ENCODE results near the gene INSM1. TPM values are rescaled to one million over a fixed set of nuclear protein-coding genes. Genes with fewer than 3 reads are reported as not detected.
"Not testable (repeated sequence)": the region's sequence is repeated elsewhere in the genome, so short reads cannot be mapped to it uniquely, and the experiment has no call there.

The INSM1 gene, protein sequence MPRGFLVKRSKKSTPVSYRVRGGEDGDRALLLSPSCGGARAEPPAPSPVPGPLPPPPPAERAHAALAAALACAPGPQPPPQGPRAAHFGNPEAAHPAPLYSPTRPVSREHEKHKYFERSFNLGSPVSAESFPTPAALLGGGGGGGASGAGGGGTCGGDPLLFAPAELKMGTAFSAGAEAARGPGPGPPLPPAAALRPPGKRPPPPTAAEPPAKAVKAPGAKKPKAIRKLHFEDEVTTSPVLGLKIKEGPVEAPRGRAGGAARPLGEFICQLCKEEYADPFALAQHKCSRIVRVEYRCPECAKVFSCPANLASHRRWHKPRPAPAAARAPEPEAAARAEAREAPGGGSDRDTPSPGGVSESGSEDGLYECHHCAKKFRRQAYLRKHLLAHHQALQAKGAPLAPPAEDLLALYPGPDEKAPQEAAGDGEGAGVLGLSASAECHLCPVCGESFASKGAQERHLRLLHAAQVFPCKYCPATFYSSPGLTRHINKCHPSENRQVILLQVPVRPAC
- not detected for polyA plus RNA-seq (2013, experiment 1 of 2; ENCODE audit: insufficient read length)
- not detected for polyA plus RNA-seq (2013, experiment 2 of 2; ENCODE audit: insufficient read length)

DNA sequence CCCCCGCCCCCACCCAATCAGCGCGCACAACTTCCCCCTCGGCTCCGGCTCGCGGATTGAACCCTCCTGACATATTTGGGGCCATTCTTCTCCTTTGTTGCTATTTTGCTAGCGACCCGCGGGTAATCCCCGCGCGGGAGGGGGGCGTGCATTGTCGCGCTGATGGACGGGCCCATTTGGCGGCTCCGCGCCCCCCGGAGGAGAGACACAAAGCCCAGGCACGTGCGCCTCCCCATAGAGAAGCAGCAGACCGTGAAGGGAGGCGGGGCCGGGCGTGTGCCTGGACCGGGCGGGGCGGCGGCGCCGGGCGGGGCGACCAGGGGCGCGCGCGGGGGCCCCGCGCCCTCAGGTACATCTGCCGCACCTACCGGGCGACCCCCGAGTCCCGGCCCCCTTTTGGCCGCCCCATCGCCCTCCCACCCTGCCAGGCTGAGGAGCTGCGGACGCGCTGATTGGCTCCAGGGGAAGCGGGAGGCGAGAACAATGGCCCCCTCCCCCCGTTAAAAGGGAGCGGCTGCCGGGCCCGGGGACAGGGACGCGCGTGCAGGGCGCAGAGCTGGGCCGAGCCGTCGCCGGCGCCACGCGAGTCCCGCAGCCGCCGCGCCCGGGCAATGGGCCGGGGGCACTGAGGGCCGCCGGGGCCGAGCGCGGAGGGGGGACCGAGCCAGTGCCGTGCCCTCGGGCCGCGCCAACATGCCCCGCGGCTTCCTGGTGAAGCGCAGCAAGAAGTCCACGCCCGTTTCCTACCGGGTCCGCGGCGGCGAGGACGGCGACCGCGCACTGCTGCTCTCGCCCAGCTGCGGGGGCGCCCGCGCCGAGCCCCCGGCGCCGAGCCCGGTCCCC, at the start of gene INSM1:
Gene INSM1, plus strand, starts transcription at position 530 of the 843 bp plus-strand sequence. Its CDS starts 164 bp downstream, at position 694.
- DNase-seq, result no peak

DNA sequence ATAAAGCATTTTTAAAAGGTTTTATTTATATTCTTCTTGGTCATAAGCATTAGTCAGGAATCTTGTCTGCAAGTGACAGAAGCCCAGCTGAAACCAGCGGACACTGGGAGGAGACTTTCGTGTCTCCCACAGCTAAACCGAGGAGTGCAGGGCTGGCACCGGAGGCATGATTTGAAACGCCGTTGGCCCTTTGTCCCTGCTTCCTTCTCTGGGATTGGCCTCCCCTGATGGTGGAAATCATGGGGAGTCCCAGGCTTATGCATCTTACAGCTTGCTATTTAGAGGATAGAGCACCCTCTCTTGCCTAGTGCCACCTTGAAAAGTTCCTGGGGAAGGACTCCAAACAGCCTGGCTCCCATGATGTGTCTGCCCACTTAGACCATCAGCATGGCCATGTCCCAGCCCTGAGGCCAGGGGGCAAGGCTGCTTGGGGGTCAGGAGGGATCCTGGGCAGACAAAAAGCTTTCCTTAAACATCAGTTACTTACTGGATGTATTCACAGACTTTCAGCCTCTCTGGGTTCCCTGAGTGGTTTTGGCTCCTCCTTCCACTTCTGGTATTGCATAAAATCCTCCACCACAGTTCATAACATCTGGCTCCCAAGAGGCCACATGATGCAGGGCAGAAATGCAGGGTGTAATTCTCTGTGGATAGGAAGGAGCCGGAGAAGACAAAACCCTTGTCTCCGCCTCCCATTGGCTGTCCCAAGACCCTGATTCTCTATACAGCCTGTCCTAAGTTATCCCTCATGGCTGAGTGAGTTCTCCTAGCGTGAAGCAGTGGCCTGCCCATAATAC, 49.3 kb upstream of the INSM1 start:
- DNase-seq, result no peak

DNA sequence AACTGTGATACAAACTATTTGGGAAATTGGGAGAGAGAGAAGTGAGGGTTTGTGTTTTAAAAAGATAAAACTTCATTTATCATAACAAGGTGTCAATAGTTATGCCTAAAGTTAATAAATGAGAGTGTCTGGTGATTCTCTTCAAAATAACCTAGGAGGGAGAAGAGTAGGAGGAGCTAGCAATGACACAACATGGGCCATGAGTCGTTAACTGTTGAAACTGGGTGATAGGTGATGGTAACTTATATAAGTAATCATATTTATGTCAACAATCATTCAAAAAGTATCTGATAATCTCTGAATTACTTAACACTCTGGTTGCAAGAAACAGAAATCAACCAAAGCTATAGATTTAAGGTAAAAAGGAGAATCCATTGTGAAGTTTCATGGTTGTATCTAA, 46.8 kb upstream of the INSM1 start:
- no peak for DNase-seq

- no peak for DNase-seq
Observed at GRCh38 chr20:20321917-20322316, 46.0 kb upstream of the INSM1 start.

DNA sequence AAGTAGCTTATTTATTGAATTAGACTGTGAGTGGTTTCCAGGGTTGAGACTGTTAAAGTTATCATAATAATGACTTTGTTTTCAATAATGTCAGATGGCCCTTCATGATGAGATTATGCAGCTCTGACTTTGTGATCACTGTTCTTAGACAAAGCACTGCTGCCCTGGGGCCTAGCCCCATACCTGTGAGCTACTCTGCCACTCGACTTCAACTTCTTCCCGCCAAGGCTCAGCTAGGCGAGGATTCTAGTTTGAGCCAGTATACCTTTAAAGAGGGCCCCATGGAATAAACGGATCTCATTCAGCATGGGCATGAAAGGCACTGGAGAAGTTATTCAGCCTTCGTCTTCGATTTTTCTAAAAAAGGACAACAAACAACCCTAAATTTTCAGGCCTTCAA, 45.0 kb upstream of the INSM1 start:
- DNase-seq, result no peak

GRCh38 chr20:20327746-20328145, 40.2 kb upstream of the INSM1 start:
- DNase-seq, result peak; percentile 11

DNA sequence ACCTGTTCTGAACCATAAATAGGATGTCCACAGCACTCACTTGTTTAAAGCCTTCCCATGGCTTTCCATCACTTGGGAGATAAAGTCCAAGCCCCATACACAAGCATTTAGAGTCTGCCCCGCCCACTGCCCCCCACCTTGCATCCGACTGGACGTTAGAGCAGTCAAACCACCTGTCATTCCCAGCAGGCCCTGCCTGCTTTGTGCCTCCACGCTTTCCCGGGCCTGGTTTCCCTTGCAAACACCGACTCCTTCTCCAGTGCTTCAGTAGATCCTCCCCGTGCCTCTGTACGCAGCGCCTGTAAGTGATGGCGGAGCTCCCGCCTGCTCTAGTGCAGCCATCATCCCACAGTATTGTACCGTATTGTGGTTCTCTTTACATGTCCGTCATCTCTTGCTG, 38.3 kb upstream of the INSM1 start:
- DNase-seq, result no peak

- DNase-seq, result no peak
Observed at GRCh38 chr20:20331156-20331555, 36.7 kb upstream of the INSM1 start.

GRCh38 chr20:20331817-20332216, 36.1 kb upstream of the INSM1 start:
- DNase-seq, result no peak

GRCh38 chr20:20333866-20334265, 34.0 kb upstream of the INSM1 start:
- DNase-seq, result no peak

DNA sequence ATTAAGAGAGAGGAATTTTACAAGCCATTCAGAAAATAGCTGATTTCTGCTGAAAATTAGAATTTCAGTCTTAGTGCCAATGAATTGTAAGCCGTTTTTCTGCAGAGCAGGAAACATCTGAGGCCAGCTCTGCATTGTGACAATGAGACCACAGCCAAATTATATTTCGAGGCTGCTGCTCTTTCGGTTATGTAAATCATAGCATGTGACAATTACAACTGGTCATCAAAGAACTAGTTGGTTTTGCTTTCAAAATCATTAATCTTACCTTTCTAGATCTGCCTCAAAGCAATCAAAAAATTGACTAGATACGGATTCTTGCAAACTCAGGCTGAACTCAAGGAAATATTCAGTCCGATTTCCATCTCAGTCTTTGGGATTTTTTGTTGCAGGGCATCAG, 33.4 kb upstream of the INSM1 start:
- DNase-seq, result no peak

DNA sequence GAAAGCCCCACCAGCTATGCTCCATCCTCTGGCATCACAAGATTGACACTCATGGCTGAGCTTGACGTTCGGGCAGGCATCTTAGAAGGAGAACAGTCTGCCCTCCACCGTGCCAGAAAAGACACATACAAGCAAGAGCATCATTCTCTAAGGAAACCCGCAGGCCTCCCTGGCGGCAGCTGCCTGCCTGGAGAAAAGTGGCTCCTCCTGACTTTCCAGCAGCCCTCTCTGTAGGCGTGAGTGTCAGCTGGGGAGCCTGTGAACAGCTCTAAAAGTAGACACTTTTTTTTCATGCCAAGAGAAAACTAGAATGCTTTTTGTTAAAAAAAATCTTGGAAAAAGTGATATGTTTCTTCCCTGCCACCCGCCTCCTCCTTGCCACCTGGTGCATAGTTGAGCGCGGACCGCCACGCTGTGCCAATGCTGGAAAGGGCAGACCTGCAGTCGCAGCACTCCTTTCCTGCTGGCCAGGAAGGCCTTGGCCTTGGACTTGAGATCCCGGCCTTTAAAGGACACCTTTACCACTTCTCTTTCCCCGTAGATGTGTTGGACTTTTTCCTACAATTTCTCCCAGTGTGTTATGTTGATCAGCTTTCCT, 29.7 kb upstream of the INSM1 start:
- no peak for DNase-seq

- no peak for DNase-seq
Observed at GRCh38 chr20:20340443-20340842, 27.5 kb upstream of the INSM1 start.

- DNase-seq, result no peak
Observed at GRCh38 chr20:20341371-20341770, 26.5 kb upstream of the INSM1 start.

DNA sequence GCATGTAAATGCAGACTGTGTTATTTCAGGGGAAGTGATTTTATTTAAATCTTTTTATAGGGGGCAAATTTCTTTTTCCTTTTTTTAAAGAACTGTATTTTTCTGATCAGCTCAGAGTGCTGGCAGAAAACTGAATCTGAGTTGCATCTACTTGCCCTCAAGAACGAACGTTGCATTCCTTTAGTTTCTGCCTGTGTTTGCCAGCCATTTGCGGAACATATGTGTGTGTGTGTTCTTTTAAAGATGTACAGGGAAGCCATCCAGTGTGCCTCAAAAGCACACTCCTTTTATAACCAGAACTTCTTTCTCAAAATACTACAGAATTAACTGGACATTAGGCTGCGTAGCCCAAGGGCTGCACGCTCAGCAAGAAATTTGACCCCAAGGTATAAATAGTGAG, 25.8 kb upstream of the INSM1 start:
- DNase-seq, result no peak

GRCh38 chr20:20343932-20344331, 24.0 kb upstream of the INSM1 start:
- no peak for DNase-seq

DNA sequence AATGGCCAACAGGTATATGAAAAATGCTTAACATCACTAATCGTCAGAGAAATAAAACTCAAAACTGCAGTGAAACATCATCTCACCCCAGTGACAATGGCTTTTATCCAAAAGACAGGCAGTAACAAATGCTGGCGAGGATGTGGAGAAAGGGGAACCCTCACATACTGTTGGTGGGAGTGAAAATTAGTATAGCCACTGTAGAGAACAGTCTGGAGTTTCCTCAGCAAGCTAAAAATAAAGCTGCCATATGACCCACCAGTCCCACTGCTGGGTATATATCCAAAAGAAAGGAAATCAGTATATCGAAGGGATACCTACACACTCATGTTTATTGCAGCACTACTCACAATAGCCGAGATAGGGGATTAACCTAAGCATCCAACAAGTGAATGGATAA, 23.4 kb upstream of the INSM1 start:
- no peak for DNase-seq

GRCh38 chr20:20353576-20353975, 14.3 kb upstream of the INSM1 start:
- no peak for DNase-seq

GRCh38 chr20:20355503-20355902, 12.4 kb upstream of the INSM1 start:
- not testable (repeated sequence) for DNase-seq

GRCh38 chr20:20358801-20359200, 9.1 kb upstream of the INSM1 start:
- DNase-seq, result no peak

DNA sequence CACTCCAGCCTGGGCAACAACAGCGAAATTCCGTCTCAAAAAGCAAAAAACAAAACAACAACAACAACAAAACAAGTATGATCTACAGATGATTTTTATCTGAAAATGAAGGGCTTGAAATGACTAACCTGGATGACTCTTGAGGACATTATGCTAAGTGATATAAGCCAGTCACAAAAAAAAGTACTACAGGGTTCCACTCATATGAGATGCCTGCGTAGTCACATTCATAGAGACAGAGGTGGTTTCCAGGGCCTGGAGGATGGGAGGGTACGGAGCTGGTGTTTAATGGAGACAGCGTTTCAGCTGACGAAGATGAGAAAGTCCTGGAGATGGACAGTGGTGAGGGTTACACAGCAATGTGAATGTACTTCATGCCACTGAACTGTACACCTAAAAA, 8.3 kb upstream of the INSM1 start:
- no peak for DNase-seq

- DNase-seq, result peak; percentile 57
Observed at GRCh38 chr20:20360464-20360863, 7.4 kb upstream of the INSM1 start.

Data from fibroblast of skin of scalp (primary cell).